CD4-positive, alpha-beta T cell treated with Interleukin-21 for 1 hour (primary cell): ENCODE results near the gene ZDHHC17.

Experiments
- DNase-seq: peaks from one replicate; pipeline ENCODE4 v3.0.0-alpha.2; 2020

Gene ZDHHC17

DNA sequence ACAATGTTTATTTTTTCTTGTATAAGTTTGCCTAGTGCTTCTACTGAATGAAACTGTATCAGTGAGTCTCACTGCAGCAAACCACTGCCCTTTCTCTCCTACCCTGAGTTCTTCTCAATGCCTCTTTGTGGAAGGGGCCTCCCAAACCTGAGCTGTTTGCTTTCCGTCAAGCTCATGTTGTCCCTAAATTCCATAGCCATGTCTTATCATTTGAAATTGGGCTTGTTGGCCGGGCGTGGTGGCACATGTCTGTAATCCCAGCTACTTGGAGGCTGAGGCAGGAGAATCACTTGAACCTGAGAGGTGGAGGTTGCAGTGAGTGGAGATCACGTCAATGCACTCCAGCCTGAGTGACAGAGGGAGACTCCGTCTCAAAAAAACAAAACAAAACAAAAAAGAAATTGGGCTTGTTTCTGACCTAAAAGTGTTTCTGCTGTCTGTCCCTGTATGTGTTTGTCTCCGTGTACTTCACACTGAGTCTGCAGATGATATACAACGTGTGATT, 116.7 kb downstream of the ZDHHC17 start:
- DNase-seq: no peak

- DNase-seq: no peak
These were observed 117.2 kb downstream of the ZDHHC17 start for GRCh38 chr12:76881142-76881541.

DNA sequence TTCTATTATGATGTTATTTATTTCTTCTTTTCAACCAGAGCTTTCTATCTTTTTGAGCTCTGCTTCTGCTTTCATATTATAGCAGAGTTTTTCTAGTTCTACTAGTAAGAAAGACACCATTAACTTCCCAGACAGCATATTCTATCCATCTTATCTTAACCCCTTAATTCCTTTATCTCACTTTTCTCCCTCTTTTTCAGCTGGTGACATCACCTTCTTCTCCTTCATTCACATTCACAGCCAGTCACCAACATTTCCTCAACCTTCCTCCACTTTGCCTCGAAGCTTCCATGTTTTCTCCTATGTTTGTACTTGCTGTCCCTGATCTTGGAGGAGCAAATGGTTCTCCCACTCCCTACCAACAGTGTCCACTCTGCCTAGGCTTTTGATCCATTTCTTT, 118.5 kb downstream of the ZDHHC17 start:
- no peak for DNase-seq

GRCh38 chr12:76883151-76883550, 119.2 kb downstream of the ZDHHC17 start:
- DNase-seq: no peak

DNA sequence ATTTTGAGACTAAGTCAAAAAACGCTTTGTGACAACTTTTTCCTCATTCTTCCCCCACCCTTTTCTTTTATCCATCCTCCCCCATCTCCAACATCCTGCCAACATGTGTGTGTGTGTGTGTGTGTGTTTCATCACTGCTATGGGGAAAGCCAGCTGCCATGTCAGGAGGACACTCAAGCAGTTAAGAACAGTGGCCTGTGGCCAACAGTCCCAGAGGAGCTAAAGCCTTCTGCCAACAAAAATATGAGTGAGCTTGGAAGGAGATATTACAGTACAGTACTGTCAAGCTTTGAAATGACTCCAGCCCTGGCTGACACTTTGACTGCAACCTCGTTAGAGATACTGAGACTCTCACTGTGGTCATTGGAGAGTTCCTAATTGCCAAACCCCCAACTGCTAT, 119.9 kb downstream of the ZDHHC17 start:
- DNase-seq: no peak

- DNase-seq: no peak
These were observed 124.9 kb downstream of the ZDHHC17 start for GRCh38 chr12:76888775-76889174.

DNA sequence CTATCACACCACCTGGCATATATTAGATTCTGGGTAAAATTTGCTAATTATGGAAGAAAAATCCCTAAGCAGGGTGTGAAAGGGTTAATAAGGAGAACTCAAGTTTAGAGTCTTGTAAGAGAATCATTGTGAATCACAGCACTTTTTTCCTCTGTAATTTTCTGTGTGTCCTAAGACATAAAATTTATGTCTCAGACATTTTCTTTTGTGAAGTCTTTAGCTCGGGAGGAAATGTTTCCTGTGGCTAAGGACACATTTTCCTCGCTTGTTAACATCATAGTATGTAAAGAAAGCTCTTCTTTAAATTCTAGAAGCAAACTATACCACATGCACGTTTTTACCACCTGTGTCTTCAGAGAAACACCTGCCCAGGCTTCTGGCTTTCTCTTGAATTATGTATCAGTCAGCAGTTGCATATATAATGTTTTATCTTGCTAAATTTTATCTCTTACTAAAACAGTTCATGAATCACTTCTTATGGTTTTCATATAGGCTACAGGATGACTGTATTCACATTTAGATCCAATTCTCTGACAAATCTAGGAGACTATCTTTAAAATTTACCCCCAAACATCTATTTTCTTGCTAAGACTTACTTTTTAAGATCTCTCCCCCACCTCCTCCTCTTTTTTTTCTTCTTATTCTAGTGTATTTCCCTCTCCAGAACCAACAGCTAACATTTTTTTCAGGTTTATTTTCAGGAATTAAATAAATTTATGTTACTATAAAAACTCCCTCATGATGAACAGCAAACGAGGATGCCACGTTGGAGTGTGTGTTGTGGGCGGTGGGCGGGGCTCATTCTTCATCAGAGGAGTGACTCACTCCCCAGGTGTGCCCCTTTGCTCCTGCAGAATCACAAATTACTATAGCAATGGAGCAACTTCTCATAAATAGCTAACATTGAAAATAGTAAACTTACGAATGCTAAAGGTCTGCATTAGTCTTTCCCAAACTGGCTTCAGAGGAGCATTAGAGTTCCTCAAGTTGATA, 126.5 kb downstream of the ZDHHC17 start:
- no peak for DNase-seq

- DNase-seq: no peak
These were observed 127.7 kb downstream of the ZDHHC17 start for GRCh38 chr12:76891609-76892008.

DNA sequence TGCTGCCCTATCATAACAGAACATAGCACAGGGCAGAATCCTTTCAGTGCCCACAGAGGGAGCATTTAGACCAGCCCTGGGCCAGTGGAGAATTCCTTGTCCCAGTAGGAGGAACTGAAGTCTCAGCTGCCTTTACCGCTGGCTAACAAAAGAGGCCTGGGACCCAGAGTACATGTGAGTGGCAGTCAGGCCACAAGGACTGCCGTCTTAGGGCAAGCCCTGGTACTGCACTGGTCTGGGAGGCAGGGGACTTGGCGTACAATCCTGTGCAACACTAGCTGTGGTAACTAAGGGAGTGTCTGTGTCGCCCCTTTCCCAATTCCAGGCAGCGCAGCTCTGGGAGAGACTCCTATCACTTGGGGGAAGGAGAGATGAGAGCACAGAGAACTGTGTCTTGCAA, 131.9 kb downstream of the ZDHHC17 start:
- DNase-seq: no peak

DNA sequence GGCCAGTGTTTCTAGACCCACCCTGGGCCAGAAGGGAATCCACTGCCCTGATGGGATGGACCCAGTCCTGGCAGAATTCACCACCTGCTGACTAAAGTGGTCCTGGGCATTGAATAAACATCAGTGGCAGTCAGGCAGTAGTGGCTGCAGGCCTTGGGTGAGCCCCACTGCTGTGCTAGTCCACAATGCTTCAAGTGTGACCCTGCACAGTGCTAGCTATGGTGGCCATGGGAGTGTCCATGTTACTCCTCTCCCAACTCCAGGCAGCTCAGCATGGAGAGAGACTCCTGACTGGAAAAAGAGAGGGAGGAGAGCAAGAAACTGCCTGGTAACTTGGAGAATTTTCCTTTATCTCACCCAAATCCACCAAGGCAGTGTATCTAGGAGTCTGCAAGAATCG, 132.4 kb downstream of the ZDHHC17 start:
- DNase-seq: no peak

GRCh38 chr12:76898442-76898841, 134.5 kb downstream of the ZDHHC17 start:
- no peak for DNase-seq

DNA sequence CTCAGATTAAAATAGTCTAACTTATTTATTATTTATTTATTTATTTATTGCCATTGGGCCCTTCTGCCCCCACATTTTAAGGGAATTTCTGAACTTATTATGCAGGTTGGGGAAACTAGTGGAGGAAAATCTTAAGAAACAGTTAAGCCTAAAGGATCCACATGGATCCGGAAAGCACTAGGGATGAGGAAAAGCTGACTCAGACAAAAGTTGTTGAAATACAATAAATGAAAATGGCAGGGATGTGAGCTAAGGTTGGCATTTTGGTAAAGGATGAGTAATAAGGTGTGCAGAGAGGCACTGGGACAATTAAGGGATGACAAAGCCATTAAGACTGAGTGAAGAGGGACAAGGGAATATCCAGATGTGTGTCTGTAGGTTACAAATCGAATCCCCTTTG, 135.6 kb downstream of the ZDHHC17 start:
- DNase-seq: no peak

GRCh38 chr12:76901628-76902380, 137.9 kb downstream of the ZDHHC17 start:
- no peak for DNase-seq
